SIG-M5 (cell line): Measurements from ENCODE around the gene NKX3-2.

Experiments used
- DNase-seq: peaks from one replicate; lab custom pipeline; 2025; lab: John Stamatoyannopoulos, UW

The NKX3-2 gene

DNA sequence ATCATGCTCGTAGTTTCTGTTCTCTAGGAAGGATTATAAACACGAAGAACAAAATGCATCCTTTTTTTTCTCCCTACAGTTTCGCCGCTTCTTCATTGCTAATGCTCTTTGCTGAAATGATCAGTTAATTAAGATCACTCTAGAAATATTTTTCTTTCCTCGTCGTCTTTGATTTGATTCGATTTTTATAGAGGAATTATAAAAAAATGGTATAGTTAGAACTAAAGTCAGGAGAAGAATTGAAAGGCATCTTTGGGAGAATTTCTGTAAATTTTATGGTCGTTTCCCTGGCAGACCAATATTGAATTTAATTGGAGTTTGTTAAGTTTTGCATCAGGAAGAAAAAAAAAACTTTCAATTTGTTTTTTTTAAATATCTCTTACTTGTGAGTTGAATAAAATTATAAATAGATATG lies 1.1 kb upstream of the NKX3-2 start:
- no peak for DNase-seq

DNA sequence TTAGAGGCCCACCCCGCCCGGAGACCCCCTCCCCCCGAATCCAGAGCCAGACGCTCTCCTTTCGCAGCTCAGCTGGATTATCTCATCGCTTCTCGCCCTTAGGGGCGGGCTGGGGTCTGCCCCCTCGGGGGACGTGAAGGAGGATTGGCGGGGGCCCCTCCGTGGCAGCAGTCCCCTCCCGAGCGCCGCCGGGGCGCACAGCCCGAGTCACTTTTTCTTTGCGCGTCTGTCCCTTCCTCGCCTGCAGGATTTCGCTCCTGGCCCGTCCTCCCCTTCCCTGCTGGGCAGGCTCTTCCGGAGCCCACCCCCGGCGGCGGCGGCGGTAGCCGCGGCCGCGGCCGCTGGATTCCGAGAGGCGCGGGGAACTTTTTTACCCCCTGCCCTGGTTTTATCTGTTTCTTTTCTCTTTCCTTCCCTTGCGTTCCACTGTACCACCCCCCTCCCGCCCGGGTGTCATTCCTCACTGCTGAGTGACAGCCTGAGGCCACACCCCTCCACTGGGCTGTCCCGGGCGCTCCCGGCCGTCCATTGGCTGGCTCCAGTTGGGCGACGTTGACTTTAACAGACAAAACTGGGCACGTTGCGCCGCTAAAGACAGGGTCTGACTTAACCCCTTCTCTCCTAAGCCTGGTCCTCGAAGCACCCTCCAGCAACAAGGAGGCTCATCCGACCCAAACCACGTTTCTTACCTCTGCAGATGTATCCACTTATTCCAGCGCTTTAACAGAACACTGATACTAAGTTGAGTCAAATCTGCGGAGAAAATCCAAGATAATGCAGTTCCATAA lies 492 bp upstream of the NKX3-2 start:
- DNase-seq, result peak; percentile 3

DNA sequence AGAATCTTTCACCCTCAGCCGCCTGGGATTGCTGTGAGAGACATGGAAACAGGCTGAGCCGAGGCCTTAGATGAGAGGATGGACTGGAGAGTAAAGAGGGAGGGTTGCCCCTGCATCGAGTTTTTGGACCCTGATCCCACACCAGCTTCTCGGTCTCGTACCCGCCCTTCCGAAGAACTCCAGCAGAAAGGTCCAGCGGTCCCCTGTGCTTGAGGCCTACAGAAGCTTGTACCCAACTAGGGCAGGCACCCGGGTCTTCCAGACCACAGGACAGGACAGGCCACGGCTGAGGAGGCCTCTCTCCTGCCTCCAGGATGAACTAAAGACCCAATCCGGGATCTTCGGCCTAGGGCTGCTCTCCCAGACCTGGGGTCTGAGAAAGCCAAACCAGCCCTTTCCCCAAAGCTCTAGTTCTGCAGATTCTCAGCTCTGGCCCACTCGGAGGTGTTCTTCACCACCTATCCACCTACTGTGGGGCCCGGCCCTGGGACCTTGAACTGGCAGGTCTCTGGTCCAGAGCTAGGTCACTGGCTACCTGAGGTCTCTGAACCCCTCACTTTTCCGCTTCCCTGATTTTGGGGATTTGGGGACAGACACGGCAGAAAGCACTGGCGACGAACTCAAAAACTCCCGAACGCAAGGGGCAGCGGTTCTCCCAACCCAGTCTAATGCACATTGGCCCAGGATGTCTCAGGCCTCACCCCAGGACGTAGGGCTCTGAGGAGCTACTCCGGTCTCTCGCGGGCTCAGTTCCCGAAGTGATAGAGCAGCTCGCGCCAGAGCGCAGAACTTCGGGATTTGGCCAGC lies 1.1 kb downstream of the NKX3-2 start:
- no peak for DNase-seq

DNA sequence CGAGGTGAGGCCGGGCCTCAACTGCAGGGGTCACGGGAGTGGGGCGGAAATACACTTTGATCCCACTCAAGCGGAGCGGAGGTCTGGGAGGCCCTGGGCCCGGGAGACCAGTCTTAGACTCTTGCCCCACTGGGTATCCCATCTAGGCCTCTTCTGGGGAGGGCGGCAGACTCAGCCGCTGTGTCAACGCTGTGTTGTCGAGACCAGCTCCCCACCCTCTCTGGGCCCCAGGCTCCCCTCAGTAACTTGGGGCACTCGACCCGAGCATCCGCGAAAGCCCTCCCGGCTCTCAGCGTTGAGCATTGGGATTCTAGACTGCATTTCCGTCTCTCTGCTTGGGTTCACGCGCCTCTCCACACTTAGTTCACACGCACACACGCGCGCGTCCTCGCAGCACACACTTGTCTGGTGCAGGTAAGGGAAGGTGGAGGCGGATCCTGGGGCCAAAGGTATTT lies 1.7 kb downstream of the NKX3-2 start:
- no peak for DNase-seq

DNA sequence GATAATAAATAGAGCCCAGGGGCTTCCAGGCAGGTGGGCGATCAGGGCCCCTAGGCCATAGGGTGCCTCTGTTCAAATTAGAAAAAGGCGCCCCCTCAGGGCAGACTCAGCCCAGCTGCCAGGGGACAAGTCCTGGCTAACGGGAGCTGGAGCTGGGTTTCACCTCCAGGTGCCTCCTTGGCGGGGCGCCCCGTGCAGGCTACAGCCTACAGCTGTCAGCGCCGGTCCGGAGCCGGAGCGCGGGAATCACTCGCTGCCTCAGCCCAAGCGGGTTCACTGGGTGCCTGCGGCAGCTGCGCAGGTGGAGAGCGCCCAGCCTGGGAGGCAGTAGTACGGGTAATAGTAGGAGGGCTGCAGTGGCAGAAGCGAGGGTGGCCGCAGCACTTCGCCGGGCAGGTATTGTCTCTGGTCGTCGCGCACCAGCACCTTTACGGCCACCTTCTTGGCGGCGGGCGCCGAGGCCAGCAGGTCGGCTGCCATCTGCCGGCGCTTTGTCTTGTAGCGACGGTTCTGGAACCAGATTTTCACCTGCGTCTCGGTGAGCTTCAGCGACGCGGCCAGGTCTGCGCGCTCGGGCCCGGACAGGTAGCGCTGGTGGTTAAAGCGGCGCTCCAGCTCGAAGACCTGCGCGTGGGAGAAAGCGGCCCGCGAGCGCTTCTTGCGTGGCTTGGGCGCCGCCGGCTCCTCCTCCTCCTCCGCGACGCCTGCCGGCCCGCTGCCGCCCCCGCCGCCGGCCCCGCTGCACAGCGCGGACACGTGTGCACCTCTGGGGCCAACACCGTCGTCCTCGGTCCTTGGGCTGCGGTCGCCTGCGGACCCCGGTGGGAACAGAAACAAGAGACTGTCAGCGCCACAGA lies 2.4 kb downstream of the NKX3-2 start:
- DNase-seq, result no peak

DNA sequence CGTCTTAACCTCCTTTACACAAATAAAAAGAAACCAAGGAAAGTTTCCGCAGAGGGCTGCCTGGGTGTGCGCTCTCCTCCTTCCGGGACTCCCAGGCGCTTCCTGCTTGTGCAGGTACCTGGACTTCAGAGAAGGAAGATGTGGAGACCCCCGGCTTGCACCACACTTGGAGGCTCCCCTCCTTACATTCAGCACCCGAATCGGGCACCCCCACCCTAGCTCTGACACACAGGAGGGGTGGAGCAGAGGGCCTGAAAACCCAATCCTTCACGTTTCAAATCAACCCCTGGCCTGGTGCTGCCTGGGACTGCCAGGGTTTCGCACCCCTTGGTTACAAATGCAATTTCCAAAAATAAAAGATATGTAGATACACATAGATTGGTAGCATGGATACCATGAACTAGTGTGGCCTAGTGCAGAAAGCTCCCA lies 3.1 kb downstream of the NKX3-2 start:
- no peak for DNase-seq

DNA sequence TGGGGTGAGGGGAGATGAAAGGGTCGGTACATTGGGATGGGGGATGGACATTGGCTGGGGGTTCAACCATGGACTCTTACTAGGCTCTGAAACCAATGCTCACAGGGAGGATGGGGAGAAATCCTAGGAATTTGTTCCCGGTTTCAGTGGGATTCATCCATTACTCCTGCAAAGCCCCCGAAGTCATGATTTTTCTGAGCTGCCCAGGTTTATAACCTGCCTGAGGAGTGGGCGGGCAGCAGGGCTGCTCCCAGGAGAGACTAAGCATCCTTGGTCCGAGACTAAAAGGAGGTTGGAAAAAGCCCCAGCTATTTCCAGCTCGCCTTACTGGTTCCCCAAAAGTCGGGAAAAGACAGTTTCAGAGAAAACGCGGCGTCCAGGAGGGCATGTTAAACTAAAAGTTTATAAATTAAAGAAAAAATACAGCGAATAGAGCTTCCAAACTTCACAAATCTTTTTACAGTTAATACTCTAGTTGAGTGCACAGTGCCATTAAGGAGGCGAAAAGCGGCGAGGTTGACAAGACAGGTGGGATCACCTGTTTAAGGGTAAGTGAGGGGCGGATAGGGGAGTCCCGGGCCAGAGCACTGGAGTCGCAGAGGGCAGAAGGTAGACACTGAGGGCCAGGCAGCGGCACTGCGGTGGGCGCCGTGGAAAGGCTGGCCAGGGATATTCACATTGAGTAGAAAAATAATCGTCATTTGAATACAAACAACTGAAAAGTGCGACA lies 3.7 kb downstream of the NKX3-2 start:
- no peak for DNase-seq

DNA sequence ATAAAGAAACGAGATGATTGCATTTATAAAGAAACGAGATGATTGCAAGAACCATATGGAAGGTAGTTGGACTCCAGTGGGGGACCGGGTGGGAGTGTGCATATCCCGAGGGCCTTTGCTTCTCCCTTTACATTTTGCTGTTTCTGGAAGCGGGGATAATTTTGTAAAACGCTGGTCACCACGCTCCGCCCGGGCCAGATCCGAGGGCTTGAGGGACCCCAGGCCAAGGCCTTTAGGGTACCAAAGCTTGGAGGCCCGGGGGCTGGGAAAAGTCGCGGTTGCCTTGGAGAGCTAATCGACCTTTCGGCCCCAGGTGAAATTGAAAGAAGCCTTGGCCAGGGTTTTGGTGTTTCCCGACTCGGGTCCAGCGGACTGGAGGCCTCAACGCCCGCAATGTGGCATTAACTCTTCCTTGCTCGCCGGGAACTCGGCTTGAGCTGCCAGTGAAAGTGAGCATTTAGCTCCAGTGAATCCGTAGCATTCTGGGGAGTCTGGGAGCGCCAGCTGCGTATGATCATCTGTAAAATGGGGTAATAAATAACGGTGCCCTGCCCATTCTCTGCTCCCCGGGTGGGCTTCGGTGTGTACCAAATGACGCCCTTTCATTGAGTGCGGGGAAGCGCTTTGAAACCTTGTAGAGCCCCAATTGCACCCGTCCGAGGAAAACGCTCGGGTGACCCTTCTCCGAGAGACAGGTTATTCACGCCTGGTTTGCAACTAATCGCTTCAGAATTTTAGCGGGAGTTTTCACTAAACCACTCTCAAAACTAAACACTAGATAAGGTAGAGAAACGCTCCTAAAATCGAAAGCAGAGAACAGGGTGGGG lies 4.5 kb downstream of the NKX3-2 start:
- no peak for DNase-seq

DNA sequence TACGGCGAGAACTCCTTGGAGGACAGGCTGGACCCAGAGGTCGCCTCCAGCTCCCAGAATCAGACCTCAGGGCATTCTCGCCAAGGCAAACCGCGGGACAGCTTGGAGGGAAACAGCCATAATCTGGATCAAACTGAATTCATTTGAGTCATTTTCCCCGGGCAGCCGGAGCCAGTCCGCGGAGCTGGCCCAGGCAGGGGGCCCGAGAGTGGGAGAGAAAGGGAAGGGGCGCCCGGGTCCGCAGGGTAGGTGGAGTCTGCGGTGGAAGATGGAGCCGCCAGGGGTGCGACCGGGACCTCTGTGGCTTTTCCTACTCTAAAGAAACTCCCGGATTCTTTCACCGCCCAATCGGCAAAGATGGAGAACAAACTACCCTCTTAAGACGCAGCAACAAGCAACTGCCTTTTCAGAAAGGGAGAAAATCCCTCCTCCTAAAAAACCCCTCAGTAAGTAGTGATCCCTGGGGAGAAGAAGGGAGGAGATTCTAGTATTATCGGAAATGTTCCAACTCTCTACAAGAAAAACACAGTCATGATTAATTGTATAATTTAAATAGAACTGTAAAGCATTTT lies 5.2 kb downstream of the NKX3-2 start:
- DNase-seq, result no peak

DNA sequence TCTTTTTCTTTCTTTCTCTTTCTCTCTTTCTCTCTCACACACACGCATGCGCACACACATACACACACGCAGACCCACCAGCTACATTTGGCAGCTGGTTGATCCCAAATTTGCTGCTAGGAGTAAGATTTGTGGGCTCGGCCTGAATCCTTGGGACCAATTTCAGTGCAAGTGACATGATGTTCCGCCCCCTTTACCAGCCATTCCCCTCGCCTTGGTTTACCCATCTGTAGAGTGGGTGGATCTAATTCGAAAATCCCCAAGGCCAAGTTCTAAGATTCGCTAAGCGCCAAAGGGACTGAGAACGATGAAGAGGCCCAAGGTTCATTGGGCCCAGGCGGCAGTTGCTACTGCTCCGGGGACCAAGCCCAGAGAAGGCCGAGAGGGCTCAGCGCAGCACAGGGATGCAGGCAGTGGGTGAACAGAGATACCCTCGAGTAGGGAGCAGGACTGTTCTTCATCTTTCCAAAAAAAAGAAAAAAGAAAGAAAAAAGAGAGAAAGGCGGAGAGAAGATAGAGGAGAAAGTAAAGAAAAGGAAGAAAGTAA lies 5.8 kb downstream of the NKX3-2 start:
- DNase-seq, result no peak

DNA sequence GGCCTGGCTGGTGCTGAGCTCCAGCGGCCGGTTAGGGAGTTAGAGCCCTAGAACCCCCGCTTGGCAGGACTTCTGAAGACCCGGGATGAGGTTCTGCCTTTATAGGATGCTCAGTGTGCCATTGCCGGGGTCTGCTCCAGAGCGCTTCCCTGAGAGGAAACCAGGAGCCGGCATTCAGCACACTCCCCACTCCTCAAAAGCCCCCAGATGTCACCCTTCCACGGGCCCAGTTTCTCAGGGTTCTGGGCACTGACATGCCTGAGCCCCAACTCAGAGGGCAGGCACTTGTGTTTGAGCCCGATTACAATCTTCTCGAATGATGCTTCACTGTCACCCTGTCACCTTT lies 6.5 kb downstream of the NKX3-2 start:
- no peak for DNase-seq

DNA sequence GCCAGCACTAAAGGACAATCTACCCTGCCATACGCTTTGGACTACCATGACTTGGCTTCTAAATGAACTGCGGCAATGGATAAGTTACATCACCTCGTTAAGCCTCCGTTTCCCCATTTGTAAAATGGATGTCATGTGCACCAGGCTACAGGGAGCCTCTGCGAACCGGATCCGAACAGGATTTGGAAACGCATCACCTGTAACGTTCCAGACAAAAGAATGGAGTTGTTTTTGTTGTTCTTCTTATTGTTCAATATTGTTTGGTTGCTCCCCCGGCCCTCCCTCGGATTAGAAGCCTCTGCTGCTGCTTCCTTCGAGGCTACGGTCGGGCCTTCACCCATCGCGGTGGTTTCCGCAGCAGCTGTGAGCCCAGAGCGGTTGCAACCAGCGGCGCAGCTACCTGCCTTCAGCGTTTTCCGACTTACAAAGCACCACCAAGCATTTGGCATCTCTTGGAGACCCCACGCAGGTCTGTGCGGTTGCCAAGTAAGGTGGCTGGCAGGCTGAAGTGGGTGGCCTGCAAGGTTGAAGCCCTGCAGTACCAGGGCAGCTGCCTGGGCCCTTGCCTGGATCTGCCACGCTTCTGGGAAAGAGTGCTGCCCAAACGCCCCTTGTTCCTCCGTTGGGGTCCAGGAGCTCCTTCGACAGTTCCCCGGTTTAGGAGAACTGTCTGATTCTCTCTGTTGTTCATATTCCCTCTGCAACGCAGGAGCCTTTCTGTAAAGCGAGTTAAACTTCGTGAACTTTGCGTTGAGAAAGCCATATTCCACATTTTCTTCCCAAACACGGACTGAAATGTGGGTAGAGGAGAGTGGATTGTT lies 7.1 kb downstream of the NKX3-2 start:
- no peak for DNase-seq

DNA sequence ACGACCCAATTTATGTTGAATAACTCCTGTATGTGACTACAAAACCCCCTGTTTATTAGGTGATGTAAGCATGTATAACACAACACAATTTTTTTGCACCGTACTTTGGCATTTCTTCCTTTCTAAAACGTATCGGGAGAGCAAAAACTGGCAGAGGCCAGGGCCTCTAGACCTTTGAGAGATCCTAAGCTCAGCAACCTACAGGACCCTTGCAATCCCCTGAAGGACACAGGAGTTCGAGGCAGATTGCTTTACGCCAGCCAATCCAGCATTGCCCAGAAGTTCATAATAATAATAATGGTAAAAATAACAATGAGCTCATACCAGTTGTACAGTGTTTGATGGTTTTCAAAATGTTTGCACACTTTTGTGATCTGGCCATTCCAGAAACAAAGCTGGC lies 7.7 kb downstream of the NKX3-2 start:
- DNase-seq, result no peak

DNA sequence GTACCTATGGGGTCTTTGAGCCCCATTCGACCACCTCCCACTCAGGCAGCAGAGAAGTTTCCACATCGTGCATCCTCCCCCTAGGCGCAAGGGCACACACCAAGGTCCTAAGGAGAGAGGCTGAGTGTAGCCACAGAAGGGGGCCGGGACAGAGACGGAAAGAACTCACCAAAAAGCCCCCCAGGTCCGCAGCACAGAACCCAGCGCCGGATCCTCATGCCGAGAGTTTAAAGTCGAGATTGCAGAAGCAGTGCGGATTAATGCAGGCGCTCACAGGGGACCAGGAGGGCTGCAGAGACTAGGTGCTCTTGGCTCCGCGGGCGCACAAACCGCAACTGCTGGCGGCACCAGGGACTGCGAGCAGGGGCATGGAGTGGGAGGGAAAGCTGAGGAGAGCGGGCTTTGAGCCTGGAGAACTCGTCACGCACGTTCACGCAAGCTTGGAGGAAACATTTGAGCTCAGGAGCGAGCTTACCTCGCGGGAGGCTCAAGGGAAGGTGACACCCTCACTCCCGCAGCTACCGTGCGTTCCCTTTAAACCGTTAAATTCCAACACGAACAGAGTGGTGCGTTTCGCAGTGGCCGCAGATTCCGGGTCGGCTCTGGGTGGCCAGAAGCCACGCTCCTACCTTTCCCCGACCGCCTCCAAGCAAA lies 8.5 kb downstream of the NKX3-2 start:
- no peak for DNase-seq

DNA sequence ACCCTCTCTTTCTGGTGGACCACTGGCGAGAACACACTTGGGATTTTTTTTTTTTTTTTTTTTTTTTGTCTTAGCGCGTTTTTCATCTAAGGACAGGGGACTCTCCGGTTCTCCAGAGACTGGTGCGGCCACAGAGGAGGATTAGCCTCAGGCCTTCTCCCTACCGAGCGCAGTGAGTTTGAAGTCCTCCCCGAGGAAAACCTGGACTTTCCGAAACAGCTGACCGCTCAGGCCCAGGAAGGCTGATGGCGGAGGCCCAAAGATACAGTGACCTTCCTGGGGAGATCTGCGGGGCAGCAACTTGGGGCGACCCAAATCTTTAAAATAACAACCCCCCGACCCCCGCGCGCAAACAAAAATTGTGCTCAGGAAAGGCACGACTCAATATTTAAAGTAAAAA lies 9.2 kb downstream of the NKX3-2 start:
- DNase-seq, result no peak

DNA sequence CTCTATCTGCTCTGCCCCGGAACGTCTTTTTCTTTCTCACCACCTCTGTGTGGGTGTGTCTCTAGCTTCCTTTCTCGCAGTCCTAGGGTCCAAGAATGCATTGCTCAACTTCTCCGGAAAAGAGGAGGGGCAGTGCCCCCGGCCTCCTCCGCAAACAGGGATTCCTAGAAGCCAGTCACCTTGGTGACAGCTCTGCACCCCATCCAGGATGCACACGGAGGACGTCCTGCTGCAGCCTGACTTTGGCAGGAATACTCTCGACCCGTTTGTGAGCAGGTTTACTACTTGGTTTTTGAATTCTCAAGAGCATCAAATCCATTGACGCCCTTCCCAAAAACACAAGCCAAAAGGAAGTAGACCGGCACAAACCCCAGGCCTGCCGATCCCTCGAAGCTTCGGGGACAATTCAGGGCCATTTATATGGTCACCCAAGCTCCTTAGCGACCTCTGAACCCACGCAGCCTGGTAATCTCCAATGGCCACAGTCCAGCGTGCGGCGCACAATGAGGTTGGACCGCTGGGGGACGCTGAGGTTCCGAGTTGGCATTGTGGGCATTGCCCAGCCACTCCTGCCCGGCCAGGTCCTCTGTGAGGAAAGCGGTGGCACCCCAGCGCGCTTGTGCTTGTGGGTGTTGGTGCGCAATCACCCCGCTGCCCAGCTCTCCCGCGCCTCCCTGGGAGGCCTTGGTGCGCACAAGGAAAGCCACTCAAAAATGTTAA lies 9.8 kb downstream of the NKX3-2 start:
- DNase-seq, result no peak

DNA sequence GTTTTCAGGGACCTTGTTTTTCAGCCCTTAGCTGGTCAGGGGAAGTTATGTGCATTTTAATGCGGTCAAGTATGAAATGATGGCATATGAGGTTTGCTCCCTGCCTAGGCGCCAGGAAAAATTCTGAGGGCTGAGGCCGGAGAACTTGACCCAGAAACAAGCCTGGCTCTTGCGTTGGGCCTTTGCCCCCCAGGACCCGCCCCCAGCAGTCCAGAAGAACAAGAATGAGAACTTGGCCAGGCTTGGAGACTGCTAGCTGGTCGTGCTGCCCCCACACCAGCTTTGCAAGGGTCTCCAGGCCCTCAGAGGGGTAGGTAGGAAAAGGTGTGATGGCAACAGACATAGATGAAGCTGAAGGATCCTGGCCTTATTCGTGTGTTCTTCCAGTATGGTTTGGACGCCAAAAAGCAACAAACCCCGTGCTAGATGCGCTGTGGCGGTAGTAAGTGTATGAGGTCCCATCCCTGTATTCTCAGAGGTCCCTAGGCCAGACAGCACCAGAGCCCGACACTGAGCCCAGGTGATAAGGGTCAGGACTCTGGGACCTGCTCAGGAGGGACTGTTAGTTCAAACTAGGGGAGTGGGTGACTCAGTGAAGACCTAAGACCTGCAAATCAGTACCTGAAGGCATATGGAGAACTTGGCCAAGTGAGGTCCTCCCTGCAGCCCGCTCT lies 10.5 kb downstream of the NKX3-2 start:
- no peak for DNase-seq

DNA sequence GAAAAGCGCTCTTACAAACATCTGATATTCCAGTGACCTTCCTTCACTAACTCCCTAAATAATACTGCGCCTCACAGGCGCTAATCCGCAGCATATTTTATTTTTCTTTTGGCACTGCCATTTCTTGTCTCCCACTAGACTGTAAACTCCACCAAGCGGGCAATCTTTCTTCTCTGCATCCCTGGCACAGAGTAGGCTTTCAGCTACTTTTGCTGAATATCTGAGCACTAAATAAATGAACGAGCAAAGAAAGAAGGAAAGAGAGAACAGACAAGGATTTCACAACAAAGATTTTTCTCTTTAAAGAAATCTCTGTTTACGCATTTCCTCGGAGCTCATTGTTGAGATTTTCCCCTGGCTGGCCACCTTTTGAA lies 12.7 kb downstream of the NKX3-2 start:
- no peak for DNase-seq
